HL-60 (cell line): ENCODE measurements around the gene INAFM2.

Source experiments
- DNase-seq, 2 experiments: peaks; one replicate each; pipeline ENCODE4 v3.0.0-alpha.2; 2010 to 2020; ENCODE audit warnings: low read depth in 1 of 2, low spot score in 1 of 2
- H3K27ac ChIP-seq: fragments of 250-450 bp; sonication (Bioruptor Pico); replicated peaks from 2 replicates; pipeline ENCODE4 v1.5.1; 2020; ENCODE audit warnings: mild to moderate bottlenecking, moderate library complexity
- H3K27me3 ChIP-seq: fragments of 250-450 bp; sonication (Bioruptor Pico); 2 replicates; pipeline ENCODE4 v1.5.1; 2021; ENCODE audit warnings: mild to moderate bottlenecking, moderate library complexity; ENCODE audit not compliant: insufficient read depth, poor library complexity, severe bottlenecking
- H3K4me3 ChIP-seq: replicated peaks from 2 replicates; pipeline ENCODE4 v1.5.1; 2011; ENCODE audit warnings: mild to moderate bottlenecking, control low read depth, low read length; ENCODE audit not compliant: insufficient read depth
- GABPA ChIP-seq: IDR thresholded peaks from 2 replicates; pipeline ENCODE4 v1.6.1; 2012; ENCODE audit warnings: low read depth
- POLR2AphosphoS5 ChIP-seq: IDR thresholded peaks from 2 replicates; pipeline ENCODE4 v1.6.1; 2012; ENCODE audit warnings: low read depth
- SPI1 ChIP-seq: IDR thresholded peaks from 2 replicates; pipeline ENCODE4 v1.6.1; 2012; ENCODE audit warnings: low read depth, mild to moderate bottlenecking, borderline replicate concordance
- TF ChIP-seq, protein P1 (sequence below): IDR thresholded peaks from one replicate; pipeline ENCODE4 v1.5.1; 2011; ENCODE audit warnings: low read length, control low read depth, inconsistent platforms; ENCODE audit not compliant: insufficient read depth
- TF ChIP-seq, protein P2 (sequence below): IDR thresholded peaks from 2 replicates; pipeline ENCODE4 v1.6.1; 2012; ENCODE audit warnings: low read depth; ENCODE audit not compliant: insufficient replicate concordance

INAFM2 gene

DNA sequence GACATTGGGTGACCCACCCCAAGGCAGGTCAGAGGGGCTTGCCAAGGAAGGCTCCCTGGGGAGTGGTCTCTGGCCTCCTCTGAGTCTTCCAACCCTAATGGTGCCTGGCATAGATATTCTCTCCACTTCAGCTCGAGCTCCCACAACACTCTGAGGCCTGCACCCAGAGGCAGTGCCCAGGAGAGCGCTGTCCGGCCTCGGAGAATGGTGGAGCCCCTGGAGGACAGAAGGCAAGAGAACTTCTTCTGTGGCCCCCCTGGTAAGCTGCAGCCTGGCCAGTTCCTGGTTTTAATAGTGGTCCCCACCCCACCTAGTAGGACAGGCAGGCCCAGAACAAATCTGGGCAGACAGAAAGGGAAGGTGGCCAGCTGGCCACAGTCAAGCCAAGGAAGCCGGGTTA, 41.5 kb downstream of the INAFM2 start:
- Histone ChIP-seq H3K27me3 (no peaks in the 10 kb centered on the region), H3K4me3 (no peak overlapping the region), H3K27ac (no peak overlapping the region)
- DNase-seq, result no peak
- no peak for TF ChIP-seq SPI1
- TF ChIP-seq, protein P1, sequence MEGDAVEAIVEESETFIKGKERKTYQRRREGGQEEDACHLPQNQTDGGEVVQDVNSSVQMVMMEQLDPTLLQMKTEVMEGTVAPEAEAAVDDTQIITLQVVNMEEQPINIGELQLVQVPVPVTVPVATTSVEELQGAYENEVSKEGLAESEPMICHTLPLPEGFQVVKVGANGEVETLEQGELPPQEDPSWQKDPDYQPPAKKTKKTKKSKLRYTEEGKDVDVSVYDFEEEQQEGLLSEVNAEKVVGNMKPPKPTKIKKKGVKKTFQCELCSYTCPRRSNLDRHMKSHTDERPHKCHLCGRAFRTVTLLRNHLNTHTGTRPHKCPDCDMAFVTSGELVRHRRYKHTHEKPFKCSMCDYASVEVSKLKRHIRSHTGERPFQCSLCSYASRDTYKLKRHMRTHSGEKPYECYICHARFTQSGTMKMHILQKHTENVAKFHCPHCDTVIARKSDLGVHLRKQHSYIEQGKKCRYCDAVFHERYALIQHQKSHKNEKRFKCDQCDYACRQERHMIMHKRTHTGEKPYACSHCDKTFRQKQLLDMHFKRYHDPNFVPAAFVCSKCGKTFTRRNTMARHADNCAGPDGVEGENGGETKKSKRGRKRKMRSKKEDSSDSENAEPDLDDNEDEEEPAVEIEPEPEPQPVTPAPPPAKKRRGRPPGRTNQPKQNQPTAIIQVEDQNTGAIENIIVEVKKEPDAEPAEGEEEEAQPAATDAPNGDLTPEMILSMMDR, result no peak
- TF ChIP-seq GABPA, result no peak
- TF ChIP-seq, protein P2, sequence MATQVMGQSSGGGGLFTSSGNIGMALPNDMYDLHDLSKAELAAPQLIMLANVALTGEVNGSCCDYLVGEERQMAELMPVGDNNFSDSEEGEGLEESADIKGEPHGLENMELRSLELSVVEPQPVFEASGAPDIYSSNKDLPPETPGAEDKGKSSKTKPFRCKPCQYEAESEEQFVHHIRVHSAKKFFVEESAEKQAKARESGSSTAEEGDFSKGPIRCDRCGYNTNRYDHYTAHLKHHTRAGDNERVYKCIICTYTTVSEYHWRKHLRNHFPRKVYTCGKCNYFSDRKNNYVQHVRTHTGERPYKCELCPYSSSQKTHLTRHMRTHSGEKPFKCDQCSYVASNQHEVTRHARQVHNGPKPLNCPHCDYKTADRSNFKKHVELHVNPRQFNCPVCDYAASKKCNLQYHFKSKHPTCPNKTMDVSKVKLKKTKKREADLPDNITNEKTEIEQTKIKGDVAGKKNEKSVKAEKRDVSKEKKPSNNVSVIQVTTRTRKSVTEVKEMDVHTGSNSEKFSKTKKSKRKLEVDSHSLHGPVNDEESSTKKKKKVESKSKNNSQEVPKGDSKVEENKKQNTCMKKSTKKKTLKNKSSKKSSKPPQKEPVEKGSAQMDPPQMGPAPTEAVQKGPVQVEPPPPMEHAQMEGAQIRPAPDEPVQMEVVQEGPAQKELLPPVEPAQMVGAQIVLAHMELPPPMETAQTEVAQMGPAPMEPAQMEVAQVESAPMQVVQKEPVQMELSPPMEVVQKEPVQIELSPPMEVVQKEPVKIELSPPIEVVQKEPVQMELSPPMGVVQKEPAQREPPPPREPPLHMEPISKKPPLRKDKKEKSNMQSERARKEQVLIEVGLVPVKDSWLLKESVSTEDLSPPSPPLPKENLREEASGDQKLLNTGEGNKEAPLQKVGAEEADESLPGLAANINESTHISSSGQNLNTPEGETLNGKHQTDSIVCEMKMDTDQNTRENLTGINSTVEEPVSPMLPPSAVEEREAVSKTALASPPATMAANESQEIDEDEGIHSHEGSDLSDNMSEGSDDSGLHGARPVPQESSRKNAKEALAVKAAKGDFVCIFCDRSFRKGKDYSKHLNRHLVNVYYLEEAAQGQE, result no peak
- no peak for TF ChIP-seq POLR2AphosphoS5

DNA sequence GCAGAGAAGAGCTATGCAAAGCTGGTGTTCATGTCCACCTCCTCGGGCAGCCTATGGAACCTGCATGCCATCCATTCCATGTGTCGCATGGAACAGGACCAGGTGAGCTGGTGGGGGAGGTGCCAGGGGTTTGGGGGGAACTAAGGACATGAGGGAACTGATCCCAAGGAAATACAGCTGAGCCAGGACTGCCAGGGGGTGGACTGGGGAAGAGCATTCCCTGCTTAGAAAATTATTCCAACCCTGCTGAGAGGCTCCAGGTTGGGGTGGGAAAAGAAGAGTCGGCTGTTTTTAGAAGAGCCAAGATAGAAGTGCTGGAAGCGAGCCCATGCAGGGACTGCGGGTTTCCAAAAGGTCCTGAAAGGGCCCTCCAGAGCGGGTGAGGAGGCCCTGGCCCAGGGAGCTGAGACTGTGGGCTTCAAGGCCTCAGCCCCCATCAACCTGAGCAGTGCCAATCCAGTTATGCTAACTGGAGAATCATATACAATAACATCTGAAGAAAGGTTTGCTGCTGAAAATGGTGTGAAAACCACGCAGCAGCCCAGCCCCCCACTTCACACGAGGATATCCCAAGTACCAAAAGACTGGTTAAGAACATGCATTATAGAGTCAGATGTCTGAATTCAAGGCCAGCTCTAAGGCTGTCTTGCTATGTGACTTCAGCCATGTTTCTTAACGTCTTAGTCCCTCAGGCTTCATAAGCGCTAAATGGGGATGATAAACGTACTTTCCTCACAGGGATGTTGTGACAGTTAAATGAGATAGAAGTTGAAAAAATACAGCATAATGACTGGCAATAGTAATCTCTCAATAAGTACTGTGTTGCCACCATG, 42.3 kb downstream of the INAFM2 start:
- Histone ChIP-seq H3K27me3 (no peaks in the 10 kb centered on the region), H3K4me3 (no peak overlapping the region), H3K27ac (no peak overlapping the region)
- TF ChIP-seq GABPA (no peak), SPI1 (no peak), POLR2AphosphoS5 (no peak)
- TF ChIP-seq, protein P2, result no peak
- TF ChIP-seq, protein P1, result no peak
- no peak for DNase-seq

DNA sequence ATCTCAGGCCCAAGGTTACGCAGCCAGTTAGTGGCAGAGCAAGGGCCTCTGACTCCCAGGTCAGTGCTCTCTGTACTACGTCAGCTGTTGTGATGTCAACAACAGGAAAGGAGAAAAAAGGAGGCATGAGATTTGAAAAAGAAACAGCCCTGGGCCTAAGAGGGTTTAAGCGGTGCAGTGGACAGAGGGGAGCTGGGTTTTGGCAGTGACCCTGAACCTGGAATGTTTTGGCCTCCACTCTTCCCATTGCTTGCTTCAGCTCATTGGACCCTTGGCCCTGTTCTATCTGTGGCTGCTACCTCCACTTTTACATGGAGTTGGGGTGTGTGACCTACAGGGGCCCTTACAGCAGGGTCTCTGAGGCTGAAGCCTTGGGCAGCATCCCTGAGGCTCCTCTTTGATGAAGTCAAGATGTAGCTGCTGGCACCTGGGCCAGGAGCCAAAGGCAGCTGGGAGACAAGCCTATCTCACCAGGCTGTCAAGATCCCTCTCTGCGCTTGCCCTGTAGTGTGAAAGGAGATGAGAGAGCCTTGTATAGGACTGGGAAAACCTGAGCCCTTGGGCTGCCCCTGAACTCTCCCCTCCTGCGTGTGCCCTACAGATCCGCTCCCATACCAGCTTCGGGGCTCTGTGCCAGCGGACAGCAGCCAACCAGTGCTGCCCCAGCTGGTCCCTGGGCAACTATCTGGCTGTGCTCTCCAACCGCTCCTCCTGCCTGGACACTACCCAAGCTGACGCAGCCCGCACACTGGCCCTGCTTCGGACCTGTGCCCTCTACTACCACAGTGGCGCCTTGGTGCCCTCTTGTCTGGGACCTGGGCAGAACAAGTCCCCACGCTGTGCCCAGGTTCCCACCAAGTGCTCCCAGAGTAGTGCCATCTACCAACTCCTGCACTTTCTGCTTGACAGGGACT, 43.2 kb downstream of the INAFM2 start:
- DNase-seq, result no peak
- Histone ChIP-seq H3K4me3 (no peak overlapping the region), H3K27me3 (no peaks in the 10 kb centered on the region), H3K27ac (no peak overlapping the region; the same call in 1 of the 2 replicates)
- TF ChIP-seq, protein P2, result no peak
- no peak for TF ChIP-seq SPI1
- no peak for TF ChIP-seq POLR2AphosphoS5
- TF ChIP-seq, protein P1, result no peak
- no peak for TF ChIP-seq GABPA
